Suprapubic skin (tissue), 3 donors: ENCODE data around the gene NUMA1.

ENCODE experiments used
- CTCF ChIP-seq, 2 donors: fragments of 200-600 bp in 1 of 2; fragments of 450-650 bp in 1 of 2; sonication (generic) in 1 of 2; IDR thresholded peaks; one replicate each; pipeline ENCODE4 v1.5.1; 2016 to 2019; ENCODE audit warnings: antibody characterized with exemption in 2 of 2, mild to moderate bottlenecking in 1 of 2, moderate library complexity in 1 of 2
- EP300 ChIP-seq: sonication (generic); formaldehyde crosslinking; IDR thresholded peaks from one replicate; pipeline ENCODE4 v1.6.1; 2017; ENCODE audit warnings: antibody characterized with exemption
- POLR2A ChIP-seq, 2 donors: fragments of 450-650 bp; IDR thresholded peaks; one replicate each; pipeline ENCODE4 v1.6.1; 2017; ENCODE audit warnings: antibody characterized with exemption in 2 of 2, mild to moderate bottlenecking in 2 of 2, moderate library complexity in 2 of 2

GRCh38 chr11:72103754-72104167 is 23.4 kb upstream of the NUMA1 start:
- TF ChIP-seq CTCF (IDR thresholded peaks at IDR 0.05) (no peak), POLR2A (IDR thresholded peaks at IDR 0.05) (no peak), EP300 (no peak)
